ENCODE measurements around the gene SMARCC1. TPM values are rescaled to one million over a fixed set of nuclear protein-coding genes. Genes with fewer than 3 reads are reported as not detected.
"Not testable (repeated sequence)": the region's sequence is repeated elsewhere in the genome, so short reads cannot be mapped to it uniquely, and the experiment has no call there.

SMARCC1 gene
- total and polyA plus RNA-seq, 2 of the 4 experiments (the other 2 are of a cell fraction), result 18.6 to 39.6 TPM

DNA sequence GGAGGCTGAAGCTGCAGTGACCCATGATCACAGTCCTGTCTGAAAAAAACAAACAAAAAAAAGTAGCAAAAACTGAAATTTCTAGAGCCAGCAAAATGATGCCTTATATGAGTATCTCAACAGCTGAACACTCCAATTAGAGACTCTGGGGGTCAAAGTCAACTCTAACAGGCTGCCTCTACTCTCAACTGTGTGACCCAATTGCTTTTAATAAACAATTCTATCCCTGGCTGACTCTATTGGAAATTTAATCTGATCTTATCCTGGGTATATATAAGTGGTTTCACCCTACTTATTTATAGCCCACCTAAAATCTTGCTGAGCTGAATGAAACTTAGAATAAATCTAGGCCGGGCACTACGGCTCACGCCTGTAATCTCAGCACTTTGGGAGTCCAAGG, 29.0 kb downstream of the SMARCC1 start:
- dilution Hi-C loops (cut with HindIII; ENCODE audit: low sequenced_read_pairs, unreplicated experiment) (no loop called here), in situ Hi-C loops (cut with MboI; ENCODE audit: low sequenced_read_pairs) (no loop called here), intact Hi-C loops (cut with micrococcal nuclease) (no loop called here)
- Histone ChIP-seq H4K5ac (ENCODE audit: low read depth, low read length) (no peak overlapping the region), H3K4ac (ENCODE audit: low read depth, low read length) (no peak overlapping the region), H4K20me1 (ENCODE audit: insufficient read depth, low read length) (peaks cover 21% of the 10 kb centered on the region), H3K36me3 (ENCODE audit: control insufficient read depth, insufficient read depth, low read length) (peaks cover 5% of the 10 kb centered on the region; the same call in 1 of the 2 replicates), H3K9me1 (ENCODE audit: insufficient read depth, low read length) (peaks cover 7% of the 10 kb centered on the region), H2AFZ (replicated peaks; ENCODE audit: low read length, poor library complexity) (no peak overlapping the region), H3K18ac (ENCODE audit: low read depth, low read length) (no peak overlapping the region), H4K91ac (ENCODE audit: insufficient read depth, low read depth, low read length) (no peak overlapping the region), H3K23ac (ENCODE audit: low read depth, low read length) (no peak overlapping the region), H3K14ac (replicated peaks; ENCODE audit: low read depth, low read length) (no peak overlapping the region), H3K4me1 (ENCODE audit: control insufficient read depth, insufficient read depth, low read length) (no peaks in the 10 kb centered on the region), H3K9me3 (ENCODE audit: control insufficient read depth, insufficient read depth, low read length) (no peaks in the 10 kb centered on the region), H3K4me2 (ENCODE audit: low read depth, low read length) (no peak overlapping the region), H4K8ac (ENCODE audit: low read depth in 2 of 2, low read length in 2 of 2) (no peak overlapping the region), H2BK120ac (ENCODE audit: low read depth, low read length) (no peak overlapping the region), H2AK5ac (ENCODE audit: low read depth, low read length) (no peak overlapping the region), H2BK15ac (ENCODE audit: low read depth, low read length) (no peak overlapping the region), H2AK9ac (replicated peaks; ENCODE audit: low read depth, low read length, poor library complexity) (no peak overlapping the region), H2BK20ac (ENCODE audit: low read depth, low read length) (no peak overlapping the region), H3K79me1 (ENCODE audit: low read depth in 1 of 2, low read length in 2 of 2) (peaks cover 18 to 56% of the 10 kb centered on the region in 2 experiments), H3K27ac (ENCODE audit: insufficient read depth, low read length) (no peak overlapping the region), H3K27me3 (ENCODE audit: control insufficient read depth, insufficient read depth, low read length) (no peaks in the 10 kb centered on the region), H3K56ac (ENCODE audit: extremely low read depth, insufficient read depth, low read length) (no peak overlapping the region), H2BK5ac (ENCODE audit: low read depth, low read length, poor library complexity, severe bottlenecking) (no peak overlapping the region), H3K9ac (ENCODE audit: low read depth, low read length) (no peak overlapping the region), H3K4me3 (ENCODE audit: insufficient read depth, low read depth, low read length) (no peak overlapping the region)
- 80% methylated on average over 1 of the region's 3 CpGs; no CpG with 5 or more reads in 1 of the 2 experiments for WGBS, 2 experiments (ENCODE audit: extremely low coverage in 2 of 2, insufficient read length in 1 of 2)
- ChIA-PET POLR2A (ENCODE audit: unreplicated experiment) (no interaction called here), CTCF (no interaction called here)
- ATAC-seq (ENCODE audit: low read depth) (no peak), DNase-seq (no peak)
- BruUV-seq (replicated peaks), result no TSS peak
- TF ChIP-seq CEBPB (IDR thresholded peaks at IDR 0.05; ENCODE audit: low read depth, low read length), result no peak
- no peak for TF ChIP-seq FOS (IDR thresholded peaks at IDR 0.05; ENCODE audit: low read depth, low read length)
- no peak for TF ChIP-seq SMC3 (IDR thresholded peaks at IDR 0.05; ENCODE audit: low read depth, low read length)
- no peak for TF ChIP-seq MXI1 (IDR thresholded peaks at IDR 0.05; ENCODE audit: borderline replicate concordance, low read depth, low read length)
- TF ChIP-seq RAD21 (IDR thresholded peaks at IDR 0.05; ENCODE audit: low read length), result no peak
- TF ChIP-seq, protein P1, sequence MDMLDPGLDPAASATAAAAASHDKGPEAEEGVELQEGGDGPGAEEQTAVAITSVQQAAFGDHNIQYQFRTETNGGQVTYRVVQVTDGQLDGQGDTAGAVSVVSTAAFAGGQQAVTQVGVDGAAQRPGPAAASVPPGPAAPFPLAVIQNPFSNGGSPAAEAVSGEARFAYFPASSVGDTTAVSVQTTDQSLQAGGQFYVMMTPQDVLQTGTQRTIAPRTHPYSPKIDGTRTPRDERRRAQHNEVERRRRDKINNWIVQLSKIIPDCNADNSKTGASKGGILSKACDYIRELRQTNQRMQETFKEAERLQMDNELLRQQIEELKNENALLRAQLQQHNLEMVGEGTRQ (IDR thresholded peaks at IDR 0.05; ENCODE audit: low read depth, low read length), result no peak
- no peak for TF ChIP-seq RFX5 (IDR thresholded peaks at IDR 0.05; ENCODE audit: low read depth, low read length)

DNA sequence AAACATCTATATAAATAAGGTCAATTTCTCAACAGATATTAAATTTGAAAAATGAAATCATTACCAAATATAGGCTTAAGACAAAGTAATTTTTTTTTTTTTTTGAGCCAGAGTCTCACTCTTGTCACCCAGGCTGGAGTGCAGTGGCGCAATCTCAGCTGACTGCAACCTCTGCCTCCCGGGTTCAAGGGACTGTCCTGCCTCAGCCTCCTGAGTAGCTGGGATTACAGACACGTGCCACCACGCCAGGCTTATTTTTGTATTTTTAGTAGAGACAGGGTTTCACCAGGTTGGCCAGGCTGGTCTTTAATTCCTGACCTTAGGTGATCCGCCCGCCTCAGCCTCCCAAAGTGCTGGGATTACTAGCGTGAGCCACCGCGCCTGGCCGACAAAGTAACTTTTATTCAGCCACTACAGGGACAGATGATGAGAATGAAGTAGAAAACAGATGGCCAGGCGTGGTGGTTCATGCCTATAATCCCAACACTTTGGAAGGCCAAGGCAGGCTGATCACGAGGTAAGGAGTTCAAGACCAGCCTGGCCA, 30.8 kb downstream of the SMARCC1 start:
- H3K56ac ChIP-seq (ENCODE audit: extremely low read depth, insufficient read depth, low read length); H3K23ac ChIP-seq (ENCODE audit: low read depth, low read length); H2BK120ac ChIP-seq (ENCODE audit: low read depth, low read length); H3K9me1 ChIP-seq (ENCODE audit: insufficient read depth, low read length); H3K4me3 ChIP-seq (ENCODE audit: insufficient read depth, low read depth, low read length); H3K4me2 ChIP-seq (ENCODE audit: low read depth, low read length); BruUV-seq (replicated peaks); ATAC-seq (ENCODE audit: low read depth); H3K4ac ChIP-seq (ENCODE audit: low read depth, low read length); in situ Hi-C loops (cut with MboI; ENCODE audit: low sequenced_read_pairs); H2AK9ac ChIP-seq (replicated peaks; ENCODE audit: low read depth, low read length, poor library complexity); H4K5ac ChIP-seq (ENCODE audit: low read depth, low read length); H2BK20ac ChIP-seq (ENCODE audit: low read depth, low read length); H2BK5ac ChIP-seq (ENCODE audit: low read depth, low read length, poor library complexity, severe bottlenecking); H3K14ac ChIP-seq (replicated peaks; ENCODE audit: low read depth, low read length); H2AFZ ChIP-seq (replicated peaks; ENCODE audit: low read length, poor library complexity); H2BK15ac ChIP-seq (ENCODE audit: low read depth, low read length); H3K9ac ChIP-seq (ENCODE audit: low read depth, low read length); dilution Hi-C loops (cut with HindIII; ENCODE audit: low sequenced_read_pairs, unreplicated experiment); H4K91ac ChIP-seq (ENCODE audit: insufficient read depth, low read depth, low read length); H3K9me3 ChIP-seq (ENCODE audit: control insufficient read depth, insufficient read depth, low read length); intact Hi-C loops (cut with micrococcal nuclease); H3K27me3 ChIP-seq (ENCODE audit: control insufficient read depth, insufficient read depth, low read length); H2AK5ac ChIP-seq (ENCODE audit: low read depth, low read length); H3K36me3 ChIP-seq (ENCODE audit: control insufficient read depth, insufficient read depth, low read length); H3K27ac ChIP-seq (ENCODE audit: insufficient read depth, low read length); H3K4me1 ChIP-seq (ENCODE audit: control insufficient read depth, insufficient read depth, low read length); DNase-seq; H3K18ac ChIP-seq (ENCODE audit: low read depth, low read length); H4K8ac ChIP-seq (ENCODE audit: low read depth in 2 of 2, low read length in 2 of 2); POLR2A ChIA-PET (ENCODE audit: unreplicated experiment): not testable (repeated sequence)
- 100% methylated on average over 3 of the region's 12 CpGs; no CpG with 5 or more reads in 1 of the 2 experiments for WGBS, 2 experiments (ENCODE audit: extremely low coverage in 2 of 2, insufficient read length in 1 of 2)
- H3K79me1 ChIP-seq (ENCODE audit: low read depth in 1 of 2, low read length in 2 of 2), result peaks cover 19 to 69% of the 10 kb centered on the region in 2 experiments
- H4K20me1 ChIP-seq (ENCODE audit: insufficient read depth, low read length), result peaks cover 29% of the 10 kb centered on the region
- CTCF ChIA-PET, result interaction anchor here (0.6 kb wide), 1 partner anchor 40 kb away, joined by 3 read pairs; no protein-coding TSS in a partner anchor
